ENCODE results near the gene C5.
"Not testable (repeated sequence)": the region's sequence is repeated elsewhere in the genome, so short reads cannot be mapped to it uniquely, and the experiment has no call there.

C5 gene

GRCh38 chr9:121050128-121050988 is at the start of gene C5:
Gene C5 (minus strand): TSS chr9:121050275. CDS start chr9:121050246, 29 bp downstream.
- DNase-seq (ENCODE audit: low read depth, low spot score): no peak

- no peak for DNase-seq (ENCODE audit: low read depth, low spot score)
Observed at GRCh38 chr9:121098567-121099198, 48.6 kb upstream of the C5 start.

- DNase-seq (ENCODE audit: low read depth, low spot score): no peak
Observed at GRCh38 chr9:121095057-121095456, 45.0 kb upstream of the C5 start.

- not testable (repeated sequence) for DNase-seq (ENCODE audit: low read depth, low spot score)
Observed at GRCh38 chr9:121090743-121091142, 40.7 kb upstream of the C5 start.

GRCh38 chr9:121088576-121088975 is 38.5 kb upstream of the C5 start:
- no peak for DNase-seq (ENCODE audit: low read depth, low spot score)

- DNase-seq (ENCODE audit: low read depth, low spot score): no peak
Observed at GRCh38 chr9:121085661-121086060, 35.6 kb upstream of the C5 start.

- no peak for DNase-seq (ENCODE audit: low read depth, low spot score)
Observed at GRCh38 chr9:121082075-121082474, 32.0 kb upstream of the C5 start.

- DNase-seq (ENCODE audit: low read depth, low spot score): peak; percentile 3
Observed at GRCh38 chr9:121075251-121076036, 25.4 kb upstream of the C5 start.

GRCh38 chr9:121074370-121075250 is 24.5 kb upstream of the C5 start, which contains the start of gene CNTRL:
Gene CNTRL (plus strand): TSS chr9:121074955. CDS start chr9:121088327, 13,372 bp downstream.
- peak; percentile 70 for DNase-seq (ENCODE audit: low read depth, low spot score)

- no peak for DNase-seq (ENCODE audit: low read depth, low spot score)
Observed at GRCh38 chr9:121073038-121073437, 23.0 kb upstream of the C5 start.

- DNase-seq (ENCODE audit: low read depth, low spot score): peak; percentile 4
Observed at GRCh38 chr9:121071756-121072421, 21.8 kb upstream of the C5 start.

- DNase-seq (ENCODE audit: low read depth, low spot score): no peak
Observed at GRCh38 chr9:121071370-121071755, 21.3 kb upstream of the C5 start.

- no peak for DNase-seq (ENCODE audit: low read depth, low spot score)
Observed at GRCh38 chr9:121069396-121069795, 19.3 kb upstream of the C5 start.

- no peak for DNase-seq (ENCODE audit: low read depth, low spot score)
Observed at GRCh38 chr9:121067640-121068039, 17.6 kb upstream of the C5 start.

GRCh38 chr9:121066850-121067249 is 16.8 kb upstream of the C5 start:
- no peak for DNase-seq (ENCODE audit: low read depth, low spot score)

- DNase-seq (ENCODE audit: low read depth, low spot score): peak; percentile 20
Observed at GRCh38 chr9:121059998-121060636, 10.0 kb upstream of the C5 start.

GRCh38 chr9:121059513-121059912 is 9.4 kb upstream of the C5 start:
- no peak for DNase-seq (ENCODE audit: low read depth, low spot score)

- no peak for DNase-seq (ENCODE audit: low read depth, low spot score)
Observed at GRCh38 chr9:121057821-121058220, 7.7 kb upstream of the C5 start.

GRCh38 chr9:121055642-121056143 is 5.6 kb upstream of the C5 start:
- DNase-seq (ENCODE audit: low read depth, low spot score): no peak

GRCh38 chr9:121053544-121053943 is 3.5 kb upstream of the C5 start:
- DNase-seq (ENCODE audit: low read depth, low spot score): no peak

Data from activated CD4-positive, CD25-positive, alpha-beta regulatory T cell treated with anti-CD3 and anti-CD28 coated beads, Interleukin-2, amount 50 U/mL, for 16 hours (primary cell).